ENCODE data around the gene HAUS7.

DNA sequence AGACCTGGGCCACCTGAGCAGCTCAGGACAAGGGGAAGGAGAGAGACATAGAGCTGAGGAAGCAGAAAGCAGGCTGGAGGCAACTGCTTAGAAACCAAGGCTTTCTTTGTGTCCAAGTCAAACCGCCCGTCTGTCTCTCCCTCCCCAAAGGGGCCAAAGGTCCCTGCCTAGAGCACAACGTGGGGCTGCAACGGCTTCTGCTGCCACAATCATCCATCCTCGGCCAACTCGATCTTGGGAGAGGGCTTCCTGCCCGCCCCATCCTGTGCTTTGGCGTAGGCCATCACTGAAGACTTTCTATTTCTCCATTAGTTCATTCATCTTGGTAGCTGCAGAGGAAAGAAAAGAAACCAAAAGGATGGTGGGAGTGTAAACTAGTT is 22.8 kb downstream of the HAUS7 start:
- no peak for TF ChIP-seq CTCF (IDR thresholded peaks at IDR 0.05)
- no peak for TF ChIP-seq POLR2A (IDR thresholded peaks at IDR 0.05)

Data from thyroid gland (tissue), 4 donors.